B cell (primary cell): ENCODE data around the gene DNAJC16. TPM values are rescaled to one million over a fixed set of nuclear protein-coding genes. Genes with fewer than 3 reads are reported as not detected.

Experiments
- ATAC-seq: fragments of 200-7000 bp; cut with Tn5 transposase; one replicate; pipeline ENCODE4 v1.10.0; 2021; ENCODE audit warnings: low read depth, mild to moderate bottlenecking, moderate number of reproducible peaks, moderate library complexity
- CTCF ChIA-PET: fragments of 350-600 bp; sonication (Branson Sonifier 250); formaldehyde crosslinking; loops from one replicate; lab custom pipeline; 2021; ENCODE audit warnings: antibody characterized with exemption, inconsistent platforms; lab: Charles Lee
- POLR2A ChIA-PET: fragments of 350-600 bp; sonication (Branson Sonifier 250); formaldehyde crosslinking; loops from one replicate; lab custom pipeline; 2021; ENCODE audit warnings: antibody characterized with exemption; lab: Charles Lee
- DNase-seq: peaks from one replicate; pipeline ENCODE4 v3.0.0; 2013
- H2AFZ ChIP-seq: 2 replicates; pipeline ENCODE4 v1.6.1; 2012; ENCODE audit warnings: mild to moderate bottlenecking, low read depth, low read length; ENCODE audit not compliant: insufficient read depth, poor library complexity, severe bottlenecking
- H3K27ac ChIP-seq, 2 donors: 1 replicate in 1 of 2; 2 replicates in 1 of 2; pipeline ENCODE4 v1.5.1; 2012 to 2013; ENCODE audit warnings: low read length in 2 of 2, mild to moderate bottlenecking in 2 of 2, moderate library complexity in 1 of 2
- H3K27me3 ChIP-seq, 4 experiments: fragments of 200-600 bp in 1 of 4; sonication (generic) in 1 of 4; replicated peaks in 1 of 4; 1 replicate in 2 of 4; 2 replicates in 2 of 4; pipeline versions ENCODE4 v1.6.1 to v1.7.0; 2013 to 2016; ENCODE audit warnings: low read length in 3 of 4, mild to moderate bottlenecking in 2 of 4, mixed read lengths in 1 of 4, moderate library complexity in 1 of 4; ENCODE audit not compliant: insufficient read depth in 4 of 4, control insufficient read depth in 3 of 4; ENCODE audit errors: control extremely low read depth in 1 of 4
- H3K36me3 ChIP-seq, 2 experiments: replicated peaks in 1 of 2; 1 replicate in 1 of 2; 2 replicates in 1 of 2; pipeline versions ENCODE4 v1.6.1 to v1.7.1; 2013; ENCODE audit warnings: low read length in 1 of 2; ENCODE audit not compliant: insufficient read depth in 2 of 2, control insufficient read depth in 1 of 2; ENCODE audit errors: control extremely low read depth in 1 of 2, extremely low read depth in 1 of 2
- H3K4me1 ChIP-seq, 2 donors: fragments of 200-600 bp in 1 of 2; sonication (generic) in 1 of 2; 1 replicate in 1 of 2; 2 replicates in 1 of 2; pipeline versions ENCODE4 v1.5.1 to v1.6.1; 2013 to 2017; ENCODE audit warnings: low read length in 2 of 2; ENCODE audit not compliant: control insufficient read depth in 2 of 2, insufficient read depth in 2 of 2
- H3K4me2 ChIP-seq: replicated peaks from 2 replicates; pipeline ENCODE3; 2012; ENCODE audit warnings: mild to moderate bottlenecking, low read depth, low read length; ENCODE audit not compliant: poor library complexity, severe bottlenecking
- H3K4me3 ChIP-seq, 5 experiments: fragments of 200-600 bp in 1 of 5; sonication (generic) in 1 of 5; 1 replicate in 3 of 5; 2 replicates in 2 of 5; pipeline versions ENCODE4 v1.5.1 to v1.7.0; 2011 to 2016; ENCODE audit warnings: low read length in 4 of 5, mild to moderate bottlenecking in 4 of 5, low read depth in 2 of 5, control low read depth in 1 of 5, moderate library complexity in 1 of 5; ENCODE audit not compliant: insufficient read depth in 1 of 5; ENCODE audit errors: control extremely low read depth in 1 of 5, extremely low read depth in 1 of 5
- H3K79me2 ChIP-seq: fragments of 200-600 bp; sonication (generic); one replicate; pipeline ENCODE4 v1.6.0; 2016; ENCODE audit warnings: low read length; ENCODE audit not compliant: control insufficient read depth, insufficient read depth
- H3K9ac ChIP-seq: fragments of 200-600 bp; sonication (generic); 2 replicates; pipeline ENCODE4 v1.6.1; 2017; ENCODE audit warnings: mild to moderate bottlenecking, low read length, moderate library complexity
- H3K9me3 ChIP-seq, 3 donors: one replicate each; pipeline versions ENCODE4 v1.6.1 to v1.7.1; 2013; ENCODE audit warnings: low read length in 2 of 3; ENCODE audit not compliant: control insufficient read depth in 2 of 3, insufficient read depth in 1 of 3; ENCODE audit errors: control extremely low read depth in 1 of 3
- H4K20me1 ChIP-seq: 2 replicates; pipeline ENCODE4 v1.6.0; 2012; ENCODE audit warnings: mild to moderate bottlenecking, low read length; ENCODE audit not compliant: insufficient read depth, control insufficient read depth, poor library complexity, severe bottlenecking
- H3K27ac Mint-ChIP-seq: one replicate; pipeline ENCODE4 v1.8.0; 2021; ENCODE audit warnings: mixed read lengths
- H3K27me3 Mint-ChIP-seq: one replicate; pipeline ENCODE4 v1.8.0; 2021; ENCODE audit warnings: mixed read lengths
- H3K4me1 Mint-ChIP-seq: one replicate; pipeline ENCODE4 v1.8.0; 2021; ENCODE audit warnings: mixed read lengths
- H3K4me3 Mint-ChIP-seq: one replicate; pipeline ENCODE4 v1.8.0; 2021; ENCODE audit warnings: mixed read lengths
- H3K9me3 Mint-ChIP-seq: one replicate; pipeline ENCODE4 v1.8.0; 2022; ENCODE audit warnings: mixed read lengths; ENCODE audit not compliant: insufficient read depth
- CTCF ChIP-seq: fragments of 200-600 bp; IDR thresholded peaks from one replicate; pipeline ENCODE4 v1.8.0; 2022; ENCODE audit warnings: antibody characterized with exemption, mild to moderate bottlenecking
- EZH2 ChIP-seq: IDR thresholded peaks from 2 replicates; pipeline ENCODE4 v1.6.1; 2012; ENCODE audit warnings: borderline replicate concordance, low read depth, mild to moderate bottlenecking, moderate library complexity, low read length; ENCODE audit not compliant: insufficient read depth, poor library complexity, severe bottlenecking
- WGBS: methylation state at CpG from one replicate; pipeline ENCODE4 v1.1.5; 2013; ENCODE audit warnings: missing lambda C conversion rate; ENCODE audit not compliant: insufficient coverage; 5-methylcytosine and 5-hydroxymethylcytosine counted together
- intact Hi-C: fragments of 100-400 bp; cut with micrococcal nuclease; formaldehyde crosslinking; loops from one replicate; pipeline ENCODE4 v1.10.0; 2022
- polyA plus RNA-seq: library from polyadenylated mRNA; depleted of rRNA; stranded (reverse); fragments of >200 nt; gene quantifications from 2 replicates; pipeline ENCODE4 v1.2.3, GENCODE V29; 2012
- total RNA-seq, 2 donors: library from RNA; stranded (reverse); fragments of 120-200 nt in 1 of 2; gene quantifications; 1 replicate in 1 of 2; 2 replicates in 1 of 2; pipeline versions ENCODE4 v1.2.3 to v1.2.4, GENCODE V29; 2013 to 2022

The DNAJC16 gene
- total and polyA plus RNA-seq, 2 donors (not counting 1 experiment from before 2014, with no cell fraction given) = 16.9 to 47.1 TPM

DNA sequence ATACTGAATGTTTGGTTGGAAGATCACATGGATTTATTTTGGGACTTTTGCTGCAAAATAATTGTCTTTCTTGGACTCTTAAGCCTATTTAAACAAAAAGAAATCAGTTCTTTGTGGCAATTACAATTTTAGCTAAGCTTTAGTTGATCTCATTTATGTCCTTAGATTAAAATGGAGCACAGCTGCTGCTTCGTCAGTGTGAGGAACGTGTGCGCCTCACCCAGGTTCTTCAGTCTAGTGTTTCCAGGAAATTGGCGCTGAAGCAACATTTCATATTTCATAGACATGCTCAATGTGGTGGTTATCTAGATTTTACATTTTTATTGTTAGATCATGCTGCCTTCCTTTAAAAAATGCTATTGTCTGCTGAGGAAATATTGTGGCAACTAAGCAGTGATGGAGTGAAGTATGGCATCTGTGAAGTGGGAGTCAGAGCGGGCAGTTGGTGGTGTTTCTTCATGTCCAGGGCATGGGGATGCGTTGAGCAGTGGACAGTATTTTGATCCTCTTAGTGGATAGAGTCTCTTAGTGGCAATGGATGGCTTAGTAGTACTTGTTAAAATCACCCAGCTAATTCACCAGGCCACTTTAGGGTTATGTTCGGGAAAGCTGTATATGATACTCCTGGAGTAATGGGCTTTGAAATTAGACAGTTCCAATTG is 96.2 kb downstream of the DNAJC16 start:
- Mint-ChIP-seq H3K4me1 (peaks cover 69% of the 10 kb centered on the region), H3K27me3 (no peaks in the 10 kb centered on the region), H3K4me3 (no peak overlapping the region), H3K27ac (no peak overlapping the region), H3K9me3 (no peaks in the 10 kb centered on the region)
- peaks cover 7 to 19% of the 10 kb centered on the region in 2 experiments for H3K36me3 ChIP-seq
- no peaks in the 10 kb centered on the region for H3K27me3 ChIP-seq
- no peak overlapping the region for H3K9ac ChIP-seq
- 94% methylated on average over 2 of the region's 7 CpGs for WGBS
- H3K4me1 ChIP-seq = peaks cover 27 to 42% of the 10 kb centered on the region in 2 donors
- ChIA-PET CTCF (interaction anchor here (0.6 kb wide), 1 partner anchor 74 kb away, joined by 3 read pairs; no protein-coding TSS in a partner anchor), POLR2A (interaction anchor here (0.7 kb wide), 2 partner anchors 18 to 39 kb away, joined by 3 to 6 read pairs; no protein-coding TSS in a partner anchor)
- no peak for TF ChIP-seq CTCF
- no peak for TF ChIP-seq EZH2
- H2AFZ ChIP-seq = no peak overlapping the region
- ATAC-seq (no peak), DNase-seq (no peak)
- H4K20me1 ChIP-seq = peaks cover 48% of the 10 kb centered on the region
- H3K4me2 ChIP-seq = no peak overlapping the region
- no peak overlapping the region for H3K4me3 ChIP-seq
- no peaks in the 10 kb centered on the region for H3K9me3 ChIP-seq
- H3K27ac ChIP-seq = no peak overlapping the region
- intact Hi-C loops = no loop called here
- H3K79me2 ChIP-seq = peaks cover 91% of the 10 kb centered on the region

GRCh38 chr1:15623435-15623834 is 96.8 kb downstream of the DNAJC16 start:
- Histone ChIP-seq H2AFZ (no peak overlapping the region), H3K27me3 (no peaks in the 10 kb centered on the region), H3K9me3 (no peaks in the 10 kb centered on the region), H4K20me1 (peaks cover 46% of the 10 kb centered on the region), H3K9ac (no peak overlapping the region), H3K79me2 (peaks cover 95% of the 10 kb centered on the region), H3K4me3 (no peak overlapping the region), H3K4me1 (peaks cover 27 to 41% of the 10 kb centered on the region in 2 donors), H3K27ac (no peak overlapping the region), H3K4me2 (no peak overlapping the region), H3K36me3 (peaks cover 7 to 21% of the 10 kb centered on the region in 2 experiments)
- Mint-ChIP-seq H3K4me3 (no peak overlapping the region), H3K4me1 (peaks cover 69% of the 10 kb centered on the region), H3K9me3 (no peaks in the 10 kb centered on the region), H3K27me3 (no peaks in the 10 kb centered on the region), H3K27ac (no peak overlapping the region)
- CTCF ChIA-PET = no interaction called here
- no peak for ATAC-seq
- DNase-seq = no peak
- 100% methylated on average over 1 of the region's 6 CpGs for WGBS
- POLR2A ChIA-PET = interaction anchor here (0.7 kb wide), 2 partner anchors 17 to 39 kb away, joined by 3 to 6 read pairs; no protein-coding TSS in a partner anchor
- intact Hi-C loops = no loop called here
- TF ChIP-seq CTCF = no peak
- no peak for TF ChIP-seq EZH2
